Measurements from ENCODE around the gene LIN54. TPM values are rescaled to one million over a fixed set of nuclear protein-coding genes. Genes with fewer than 3 reads are reported as not detected.
"Not testable (repeated sequence)": the region's sequence is repeated elsewhere in the genome, so short reads cannot be mapped to it uniquely, and the experiment has no call there.

Gene LIN54
- total RNA-seq, 1 donor = 14.8 TPM

- Histone ChIP-seq H3K9me3 (ENCODE audit: low read depth, low read length) (no peaks in the 10 kb centered on the region), H3K27ac (ENCODE audit: low read depth, low read length) (peak overlapping the region; percentile 37), H3K4me3 (ENCODE audit: insufficient read depth, low read length) (no peak overlapping the region), H2AFZ (ENCODE audit: low read length) (no peak overlapping the region), H3K4me2 (ENCODE audit: insufficient read depth, low read length) (peak overlapping the region; percentile 35), H3K4me1 (ENCODE audit: insufficient read depth, low read length) (peaks cover 24% of the 10 kb centered on the region), H3K36me3 (ENCODE audit: insufficient read depth, low read length) (peaks cover 4% of the 10 kb centered on the region), H3K27me3 (ENCODE audit: insufficient read depth, low read length) (no peaks in the 10 kb centered on the region), H4K20me1 (ENCODE audit: insufficient read depth, low read length) (no peaks in the 10 kb centered on the region), H3K79me2 (ENCODE audit: insufficient read depth, low read length) (peaks cover 66% of the 10 kb centered on the region)
- peak; percentile 72 for DNase-seq (ENCODE audit: insufficient read length, low spot score, missing footprints)
- TF ChIP-seq CTCF (IDR thresholded peaks at IDR 0.05; ENCODE audit: extremely low read depth, low read depth, low read length) = no peak
Measured at GRCh38 chr4:82988323-82988832, 22.2 kb downstream of the LIN54 start.

GRCh38 chr4:82987519-82987918 lies 23.1 kb downstream of the LIN54 start:
- peaks cover 67% of the 10 kb centered on the region for H3K79me2 ChIP-seq (ENCODE audit: insufficient read depth, low read length)
- H3K9me3 ChIP-seq (ENCODE audit: low read depth, low read length) = not testable (repeated sequence)

GRCh38 chr4:82984459-82984858 lies 26.2 kb downstream of the LIN54 start:
- no peak overlapping the region for H2AFZ ChIP-seq (ENCODE audit: low read length)
- H3K4me2 ChIP-seq (ENCODE audit: insufficient read depth, low read length) = no peak overlapping the region
- peak; percentile 27 for DNase-seq (ENCODE audit: insufficient read length, low spot score, missing footprints)
- peaks cover 17% of the 10 kb centered on the region for H3K4me1 ChIP-seq (ENCODE audit: insufficient read depth, low read length)
- no peaks in the 10 kb centered on the region for H3K9me3 ChIP-seq (ENCODE audit: low read depth, low read length)
- peaks cover 43% of the 10 kb centered on the region for H3K79me2 ChIP-seq (ENCODE audit: insufficient read depth, low read length)
- TF ChIP-seq CTCF (IDR thresholded peaks at IDR 0.05; ENCODE audit: extremely low read depth, low read depth, low read length) = no peak
- H3K27ac ChIP-seq (ENCODE audit: low read depth, low read length) = peak overlapping the region; percentile 60
- peaks cover 4% of the 10 kb centered on the region for H3K36me3 ChIP-seq (ENCODE audit: insufficient read depth, low read length)
- H3K27me3 ChIP-seq (ENCODE audit: insufficient read depth, low read length) = no peaks in the 10 kb centered on the region
- H3K4me3 ChIP-seq (ENCODE audit: insufficient read depth, low read length) = no peak overlapping the region
- H4K20me1 ChIP-seq (ENCODE audit: insufficient read depth, low read length) = no peaks in the 10 kb centered on the region

More at GRCh38 chr4:82987519-82987918, 23.1 kb downstream of the LIN54 start:
- DNase-seq (ENCODE audit: insufficient read length, low spot score, missing footprints); H3K4me3 ChIP-seq (ENCODE audit: insufficient read depth, low read length); H4K20me1 ChIP-seq (ENCODE audit: insufficient read depth, low read length); H3K27me3 ChIP-seq (ENCODE audit: insufficient read depth, low read length); H3K4me2 ChIP-seq (ENCODE audit: insufficient read depth, low read length); H3K27ac ChIP-seq (ENCODE audit: low read depth, low read length); H3K36me3 ChIP-seq (ENCODE audit: insufficient read depth, low read length); H2AFZ ChIP-seq (ENCODE audit: low read length): not testable (repeated sequence)
- H3K4me1 ChIP-seq (ENCODE audit: insufficient read depth, low read length) = peaks cover 24% of the 10 kb centered on the region

GRCh38 chr4:82983444-82983843 lies 27.2 kb downstream of the LIN54 start:
- H3K27me3 ChIP-seq (ENCODE audit: insufficient read depth, low read length) = no peaks in the 10 kb centered on the region
- no peaks in the 10 kb centered on the region for H3K9me3 ChIP-seq (ENCODE audit: low read depth, low read length)
- H4K20me1 ChIP-seq (ENCODE audit: insufficient read depth, low read length) = no peaks in the 10 kb centered on the region
- peaks cover 9% of the 10 kb centered on the region for H3K4me1 ChIP-seq (ENCODE audit: insufficient read depth, low read length)
- no peak overlapping the region for H3K4me2 ChIP-seq (ENCODE audit: insufficient read depth, low read length)
- peak; percentile 26 for DNase-seq (ENCODE audit: insufficient read length, low spot score, missing footprints)
- H3K79me2 ChIP-seq (ENCODE audit: insufficient read depth, low read length) = peaks cover 38% of the 10 kb centered on the region
- no peak for TF ChIP-seq CTCF (IDR thresholded peaks at IDR 0.05; ENCODE audit: extremely low read depth, low read depth, low read length)
- peaks cover 4% of the 10 kb centered on the region for H3K36me3 ChIP-seq (ENCODE audit: insufficient read depth, low read length)
- no peak overlapping the region for H2AFZ ChIP-seq (ENCODE audit: low read length)
- no peak overlapping the region for H3K27ac ChIP-seq (ENCODE audit: low read depth, low read length)
- no peak overlapping the region for H3K4me3 ChIP-seq (ENCODE audit: insufficient read depth, low read length)

Data from osteoblast (primary cell).